WERI-Rb-1 (cell line): ENCODE data around the gene MIS18A.

Source experiments
- DNase-seq: peaks from one replicate; pipeline ENCODE4 v3.0.0-alpha.2; 2020
- H3K27ac ChIP-seq: fragments of 250-450 bp; sonication (Bioruptor Pico); 2 replicates; pipeline ENCODE4 v1.5.1; 2020; ENCODE audit warnings: mild to moderate bottlenecking, moderate library complexity
- H3K27me3 ChIP-seq: fragments of 250-450 bp; sonication (Bioruptor Pico); 2 replicates; pipeline ENCODE4 v1.5.1; 2021; ENCODE audit warnings: mild to moderate bottlenecking, low read depth, moderate library complexity; ENCODE audit not compliant: insufficient read depth, severe bottlenecking
- H3K36me3 ChIP-seq: fragments of 250-450 bp; sonication (Bioruptor Pico); 2 replicates; pipeline ENCODE4 v1.5.1; 2020; ENCODE audit warnings: mild to moderate bottlenecking, moderate library complexity
- H3K4me3 ChIP-seq: 2 replicates; pipeline ENCODE4 v1.5.1; 2011; ENCODE audit warnings: low read depth, mild to moderate bottlenecking, control low read depth, low read length
- H3K9me3 ChIP-seq: fragments of 250-450 bp; sonication (Bioruptor Pico); 2 replicates; pipeline ENCODE4 v1.5.1; 2021; ENCODE audit warnings: mild to moderate bottlenecking, moderate library complexity; ENCODE audit not compliant: severe bottlenecking
- CTCF ChIP-seq: IDR thresholded peaks from 2 replicates; pipeline ENCODE4 v1.5.1; 2011; ENCODE audit warnings: low read depth, mild to moderate bottlenecking, control low read depth, inconsistent platforms, low read length

MIS18A gene

GRCh38 chr21:32233055-32233546 lies 45.7 kb downstream of the MIS18A start:
- Histone ChIP-seq H3K9me3 (peaks cover 4% of the 10 kb centered on the region), H3K27ac (no peak overlapping the region), H3K27me3 (no peaks in the 10 kb centered on the region), H3K36me3 (no peaks in the 10 kb centered on the region), H3K4me3 (no peak overlapping the region)
- DNase-seq: no peak
- TF ChIP-seq CTCF: no peak

GRCh38 chr21:32226444-32226843 lies 52.4 kb downstream of the MIS18A start:
- Histone ChIP-seq H3K36me3 (no peaks in the 10 kb centered on the region), H3K27me3 (no peaks in the 10 kb centered on the region), H3K9me3 (peaks cover 3% of the 10 kb centered on the region), H3K4me3 (no peak overlapping the region), H3K27ac (no peak overlapping the region)
- DNase-seq: no peak
- no peak for TF ChIP-seq CTCF
